ENCODE results near the gene RAB11FIP4. TPM values are rescaled to one million over a fixed set of nuclear protein-coding genes. Genes with fewer than 3 reads are reported as not detected.

The RAB11FIP4 gene
- total and polyA plus RNA-seq, 2 donors (not counting 1 experiment from before 2014, with no cell fraction given) = 17.0 to 70.5 TPM

GRCh38 chr17:31564883-31565301 is 173.4 kb downstream of the RAB11FIP4 start:
- Mint-ChIP-seq H3K27ac (no peak overlapping the region), H3K27me3 (no peaks in the 10 kb centered on the region), H3K4me1 (peaks cover 31% of the 10 kb centered on the region), H3K9me3 (ENCODE audit: insufficient read depth) (no peaks in the 10 kb centered on the region), H3K4me3 (no peak overlapping the region)
- Histone ChIP-seq H3K4me1 (ENCODE audit: control insufficient read depth in 2 of 2, insufficient read depth in 2 of 2, low read length in 2 of 2) (peaks cover 18 to 28% of the 10 kb centered on the region in 2 donors), H3K79me2 (ENCODE audit: control insufficient read depth, insufficient read depth, low read length) (peaks cover 14% of the 10 kb centered on the region), H3K4me2 (replicated peaks; ENCODE audit: low read depth, low read length, poor library complexity, severe bottlenecking) (no peak overlapping the region), H3K9me3 (ENCODE audit: control extremely low read depth in 1 of 3, control insufficient read depth in 2 of 3, insufficient read depth in 1 of 3, low read length in 2 of 3) (no peaks in the 10 kb centered on the region), H3K4me3 (ENCODE audit: control extremely low read depth in 1 of 5, extremely low read depth in 1 of 5, insufficient read depth in 1 of 5, low read depth in 2 of 5, low read length in 4 of 5) (no peak overlapping the region), H3K36me3 (replicated peaks in 1 of 2; ENCODE audit: control extremely low read depth in 1 of 2, control insufficient read depth in 1 of 2, extremely low read depth in 1 of 2, insufficient read depth in 2 of 2, low read length in 1 of 2) (no peaks in the 10 kb centered on the region), H3K27me3 (replicated peaks in 1 of 4; ENCODE audit: control extremely low read depth in 1 of 4, control insufficient read depth in 3 of 4, insufficient read depth in 4 of 4, low read length in 3 of 4) (peaks cover 0 to 5% (median 2%) of the 10 kb centered on the region in 4 experiments), H3K27ac (ENCODE audit: low read length in 2 of 2) (no peak overlapping the region), H4K20me1 (ENCODE audit: control insufficient read depth, insufficient read depth, low read length, poor library complexity, severe bottlenecking) (no peaks in the 10 kb centered on the region), H3K9ac (ENCODE audit: low read length) (no peak overlapping the region), H2AFZ (ENCODE audit: insufficient read depth, low read depth, low read length, poor library complexity, severe bottlenecking) (no peak overlapping the region)
- ChIA-PET CTCF (no interaction called here), POLR2A (no interaction called here)
- TF ChIP-seq EZH2 (IDR thresholded peaks at IDR 0.05; ENCODE audit: borderline replicate concordance, insufficient read depth, low read depth, low read length, poor library complexity, severe bottlenecking) = no peak
- TF ChIP-seq, protein P1, sequence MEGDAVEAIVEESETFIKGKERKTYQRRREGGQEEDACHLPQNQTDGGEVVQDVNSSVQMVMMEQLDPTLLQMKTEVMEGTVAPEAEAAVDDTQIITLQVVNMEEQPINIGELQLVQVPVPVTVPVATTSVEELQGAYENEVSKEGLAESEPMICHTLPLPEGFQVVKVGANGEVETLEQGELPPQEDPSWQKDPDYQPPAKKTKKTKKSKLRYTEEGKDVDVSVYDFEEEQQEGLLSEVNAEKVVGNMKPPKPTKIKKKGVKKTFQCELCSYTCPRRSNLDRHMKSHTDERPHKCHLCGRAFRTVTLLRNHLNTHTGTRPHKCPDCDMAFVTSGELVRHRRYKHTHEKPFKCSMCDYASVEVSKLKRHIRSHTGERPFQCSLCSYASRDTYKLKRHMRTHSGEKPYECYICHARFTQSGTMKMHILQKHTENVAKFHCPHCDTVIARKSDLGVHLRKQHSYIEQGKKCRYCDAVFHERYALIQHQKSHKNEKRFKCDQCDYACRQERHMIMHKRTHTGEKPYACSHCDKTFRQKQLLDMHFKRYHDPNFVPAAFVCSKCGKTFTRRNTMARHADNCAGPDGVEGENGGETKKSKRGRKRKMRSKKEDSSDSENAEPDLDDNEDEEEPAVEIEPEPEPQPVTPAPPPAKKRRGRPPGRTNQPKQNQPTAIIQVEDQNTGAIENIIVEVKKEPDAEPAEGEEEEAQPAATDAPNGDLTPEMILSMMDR (IDR thresholded peaks at IDR 0.05) = no peak
- intact Hi-C loops (cut with micrococcal nuclease) = no loop called here
- DNase-seq = no peak
- WGBS (ENCODE audit: insufficient coverage) = 64% methylated on average over 5 of the region's 6 CpGs
- ATAC-seq (ENCODE audit: low read depth) = no peak

DNA sequence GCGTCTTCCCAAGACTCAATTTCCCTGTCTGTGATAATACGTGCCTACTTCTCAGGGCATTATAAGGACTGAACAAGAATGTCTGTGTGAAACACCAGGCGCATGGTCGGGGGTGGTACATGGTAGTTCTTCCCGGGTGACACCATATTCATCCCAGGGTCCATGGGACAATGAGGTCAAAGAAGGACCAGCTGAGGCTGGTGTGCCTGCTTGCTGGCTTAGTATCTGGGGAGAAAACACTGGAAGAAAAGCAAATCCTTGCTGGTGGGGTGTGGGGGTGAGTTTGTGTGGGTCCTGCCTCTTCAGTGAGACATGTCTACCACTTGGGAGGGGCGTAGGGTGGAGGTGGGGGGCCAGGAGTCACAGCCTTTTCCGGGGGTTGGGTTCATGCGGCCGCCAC is 174.2 kb downstream of the RAB11FIP4 start:
- no peaks in the 10 kb centered on the region for H3K27me3 ChIP-seq (replicated peaks in 1 of 4; ENCODE audit: control extremely low read depth in 1 of 4, control insufficient read depth in 3 of 4, insufficient read depth in 4 of 4, low read length in 3 of 4)
- no peak for TF ChIP-seq EZH2 (IDR thresholded peaks at IDR 0.05; ENCODE audit: borderline replicate concordance, insufficient read depth, low read depth, low read length, poor library complexity, severe bottlenecking)
- TF ChIP-seq, protein P1 (IDR thresholded peaks at IDR 0.05) = no peak
- H3K4me2 ChIP-seq (replicated peaks; ENCODE audit: low read depth, low read length, poor library complexity, severe bottlenecking) = no peak overlapping the region
- intact Hi-C loops (cut with micrococcal nuclease) = no loop called here
- H4K20me1 ChIP-seq (ENCODE audit: control insufficient read depth, insufficient read depth, low read length, poor library complexity, severe bottlenecking) = no peaks in the 10 kb centered on the region
- no peaks in the 10 kb centered on the region for H3K9me3 ChIP-seq (ENCODE audit: control extremely low read depth in 1 of 3, control insufficient read depth in 2 of 3, insufficient read depth in 1 of 3, low read length in 2 of 3)
- no peak overlapping the region for H2AFZ ChIP-seq (ENCODE audit: insufficient read depth, low read depth, low read length, poor library complexity, severe bottlenecking)
- H3K9ac ChIP-seq (ENCODE audit: low read length) = no peak overlapping the region
- H3K4me1 ChIP-seq (ENCODE audit: control insufficient read depth in 2 of 2, insufficient read depth in 2 of 2, low read length in 2 of 2) = peaks cover 16 to 23% of the 10 kb centered on the region in 2 donors
- WGBS (ENCODE audit: insufficient coverage) = 96% methylated on average over 5 of the region's 9 CpGs
- Mint-ChIP-seq H3K4me3 (no peak overlapping the region), H3K27me3 (no peaks in the 10 kb centered on the region), H3K4me1 (peaks cover 25% of the 10 kb centered on the region), H3K9me3 (ENCODE audit: insufficient read depth) (no peaks in the 10 kb centered on the region), H3K27ac (no peak overlapping the region)
- ChIA-PET CTCF (interaction anchor here (1.5 kb wide), 1 partner anchor 9 kb away, joined by 8 read pairs; no protein-coding TSS in a partner anchor), POLR2A (interaction anchor here (0.6 kb wide), 1 partner anchor 36 kb away, joined by 4 read pairs; no protein-coding TSS in a partner anchor)
- no peak overlapping the region for H3K27ac ChIP-seq (ENCODE audit: low read length in 2 of 2)
- H3K4me3 ChIP-seq (ENCODE audit: control extremely low read depth in 1 of 5, extremely low read depth in 1 of 5, insufficient read depth in 1 of 5, low read depth in 2 of 5, low read length in 4 of 5) = no peak overlapping the region
- ATAC-seq (ENCODE audit: low read depth) (no peak), DNase-seq (no peak)
- H3K79me2 ChIP-seq (ENCODE audit: control insufficient read depth, insufficient read depth, low read length) = peaks cover 14% of the 10 kb centered on the region
- H3K36me3 ChIP-seq (replicated peaks in 1 of 2; ENCODE audit: control extremely low read depth in 1 of 2, control insufficient read depth in 1 of 2, extremely low read depth in 1 of 2, insufficient read depth in 2 of 2, low read length in 1 of 2) = no peaks in the 10 kb centered on the region
